PC-9 (cell line): Measurements from ENCODE around the gene TMEM123. TPM values are rescaled to one million over a fixed set of nuclear protein-coding genes. Genes with fewer than 3 reads are reported as not detected.

Experiments used
- BruUV-seq: library from RNA; stranded (reverse); fragments of 400-500 nt; replicated peaks from 2 replicates; lab custom pipeline; 2021; lab: Mats Ljungman, UMichigan
- CTCF ChIA-PET: fragments of 300-600 bp; sonication (Branson Sonifier 250); formaldehyde crosslinking; loops from one replicate; lab custom pipeline; 2022; ENCODE audit warnings: antibody characterized with exemption; lab: Charles Lee
- POLR2A ChIA-PET: fragments of 300-600 bp; sonication (Branson Sonifier 250); formaldehyde crosslinking; loops from one replicate; lab custom pipeline; 2022; ENCODE audit warnings: antibody characterized with exemption; ENCODE audit not compliant: unreplicated experiment; lab: Charles Lee
- DNase-seq, 2 experiments: peaks; one replicate each; pipeline versions ENCODE4 v3.0.0 to v3.0.0-alpha.2; 2015 to 2022; ENCODE audit warnings: mixed read lengths in 1 of 2
- H2AFZ ChIP-seq: fragments of 200-600 bp; sonication (generic); 2 replicates; pipeline ENCODE4 v1.8.1; 2017; ENCODE audit warnings: antibody characterized with exemption
- H3F3A ChIP-seq: fragments of 200-600 bp; sonication (generic); 2 replicates; pipeline ENCODE4 v1.8.1; 2017; ENCODE audit warnings: antibody characterized with exemption, mild to moderate bottlenecking, low read depth; ENCODE audit not compliant: insufficient read depth
- H3K27ac ChIP-seq: fragments of 200-600 bp; sonication (generic); 2 replicates; pipeline ENCODE4 v1.6.1; 2016; ENCODE audit warnings: mixed run types
- H3K27me3 ChIP-seq: fragments of 200-600 bp; sonication (generic); 2 replicates; pipeline ENCODE4 v1.6.1; 2016; ENCODE audit warnings: low read depth, mixed run types; ENCODE audit not compliant: insufficient read depth
- H3K36me3 ChIP-seq: fragments of 200-600 bp; sonication (generic); 2 replicates; pipeline ENCODE4 v1.6.1; 2016; ENCODE audit warnings: low read depth, mixed run types
- H3K4me1 ChIP-seq: fragments of 200-600 bp; sonication (generic); replicated peaks from 2 replicates; pipeline ENCODE4 v1.6.1; 2016; ENCODE audit warnings: mixed run types; ENCODE audit not compliant: insufficient read depth
- H3K4me2 ChIP-seq: fragments of 200-600 bp; sonication (generic); 2 replicates; pipeline ENCODE4 v1.6.1; 2017; ENCODE audit warnings: mixed run types
- H3K4me3 ChIP-seq: fragments of 200-600 bp; sonication (generic); 2 replicates; pipeline ENCODE4 v1.6.1; 2016; ENCODE audit warnings: mixed run types
- H3K79me2 ChIP-seq: fragments of 200-600 bp; sonication (generic); 2 replicates; pipeline ENCODE4 v1.6.1; 2017; ENCODE audit warnings: low read depth, mixed run types
- H3K9me2 ChIP-seq: fragments of 200-600 bp; sonication (generic); 2 replicates; pipeline ENCODE4 v1.8.1; 2017; ENCODE audit warnings: mild to moderate bottlenecking; ENCODE audit not compliant: insufficient read depth
- H3K9me3 ChIP-seq: fragments of 200-600 bp; sonication (generic); 2 replicates; pipeline ENCODE4 v1.8.1; 2016; ENCODE audit warnings: low read depth; ENCODE audit not compliant: insufficient read depth
- H4K20me1 ChIP-seq: fragments of 200-600 bp; sonication (generic); 2 replicates; pipeline ENCODE4 v1.8.1; 2017; ENCODE audit not compliant: insufficient read depth
- CTCF ChIP-seq: fragments of 200-600 bp; sonication (generic); conservative IDR thresholded peaks from 2 replicates; pipeline ENCODE4 v1.6.1; 2017; ENCODE audit warnings: mixed run types, antibody characterized with exemption, mild to moderate bottlenecking, moderate library complexity
- EZH2 ChIP-seq: fragments of 200-600 bp; sonication (generic); IDR thresholded peaks from 2 replicates; pipeline ENCODE4 v1.8.0; 2017; ENCODE audit warnings: antibody characterized with exemption, low read depth
- intact Hi-C: fragments of 100-400 bp; cut with micrococcal nuclease; formaldehyde crosslinking; loops from one replicate; pipeline ENCODE4 v1.10.0; 2022; ENCODE audit not compliant: unreplicated experiment
- total RNA-seq: library from RNA; stranded (reverse); gene quantifications from 2 replicates; pipeline ENCODE4 v1.2.3, GENCODE V29; 2021

The TMEM123 gene
- total RNA-seq, 1 experiment from 2014 or later, result 201 TPM

- H3K4me3 ChIP-seq, result peak overlapping the region; percentile 88
- H3K9me2 ChIP-seq, result no peaks in the 10 kb centered on the region
- H3K9me3 ChIP-seq, result no peaks in the 10 kb centered on the region
- intact Hi-C loops, result loop anchor here (2.0 to 5.0 kb wide), 3 partner anchors 45 to 162 kb away; no protein-coding TSS in a partner anchor
- H3K79me2 ChIP-seq, result peaks cover 81% of the 10 kb centered on the region
- peaks cover 20% of the 10 kb centered on the region for H4K20me1 ChIP-seq
- peaks cover 38% of the 10 kb centered on the region for H3K36me3 ChIP-seq
- H3K4me2 ChIP-seq, result peak overlapping the region; percentile 93
- TF ChIP-seq EZH2 (no peak), CTCF (no peak)
- H3K27me3 ChIP-seq, result no peaks in the 10 kb centered on the region
- BruUV-seq, result no TSS peak
- H2AFZ ChIP-seq, result no peak overlapping the region
- ChIA-PET CTCF (interaction anchor here (0.6 kb wide), 1 partner anchor 83 kb away, joined by 5 read pairs; no protein-coding TSS in a partner anchor), POLR2A (interaction anchor here (0.6 kb wide), 1 partner anchor 102 kb away, joined by 6 read pairs; no protein-coding TSS in a partner anchor)
- DNase-seq, result no peak
- H3K27ac ChIP-seq, result no peak overlapping the region
- H3K4me1 ChIP-seq, result peaks cover 42% of the 10 kb centered on the region
- H3F3A ChIP-seq, result peaks cover 29% of the 10 kb centered on the region
Measured at GRCh38 chr11:102449651-102450570, 2.7 kb downstream of the TMEM123 start.

GRCh38 chr11:102448869-102449224, 3.7 kb downstream of the TMEM123 start:
- no peak overlapping the region for H3K27ac ChIP-seq
- H3K4me2 ChIP-seq, result peak overlapping the region; percentile 93
- H4K20me1 ChIP-seq, result peaks cover 20% of the 10 kb centered on the region
- H3K79me2 ChIP-seq, result peaks cover 92% of the 10 kb centered on the region
- H3K36me3 ChIP-seq, result peaks cover 45% of the 10 kb centered on the region
- intact Hi-C loops, result no loop called here
- no peaks in the 10 kb centered on the region for H3K9me2 ChIP-seq
- CTCF ChIA-PET, result no interaction called here
- H3K4me3 ChIP-seq, result no peak overlapping the region
- POLR2A ChIA-PET, result no interaction called here
- H3K4me1 ChIP-seq, result peaks cover 31% of the 10 kb centered on the region
- H3K9me3 ChIP-seq, result no peaks in the 10 kb centered on the region
- H2AFZ ChIP-seq, result no peak overlapping the region
- DNase-seq, result no peak
- no peaks in the 10 kb centered on the region for H3K27me3 ChIP-seq
- BruUV-seq, result no TSS peak
- TF ChIP-seq CTCF (no peak), EZH2 (no peak)
- H3F3A ChIP-seq, result peaks cover 25% of the 10 kb centered on the region

- Histone ChIP-seq H3F3A (peaks cover 20% of the 10 kb centered on the region), H4K20me1 (peaks cover 20% of the 10 kb centered on the region), H3K9me2 (no peaks in the 10 kb centered on the region), H3K4me3 (no peak overlapping the region), H2AFZ (no peak overlapping the region), H3K4me1 (peaks cover 25% of the 10 kb centered on the region), H3K36me3 (peaks cover 49% of the 10 kb centered on the region), H3K9me3 (no peaks in the 10 kb centered on the region), H3K4me2 (no peak overlapping the region), H3K27ac (no peak overlapping the region; the same call in 1 of the 2 replicates), H3K27me3 (no peaks in the 10 kb centered on the region), H3K79me2 (peaks cover 98% of the 10 kb centered on the region)
- intact Hi-C loops, result no loop called here
- no TSS peak for BruUV-seq
- CTCF ChIA-PET, result no interaction called here
- no peak for DNase-seq
- POLR2A ChIA-PET, result no interaction called here
- TF ChIP-seq EZH2 (no peak), CTCF (no peak)
Measured at GRCh38 chr11:102447941-102448868, 4.4 kb downstream of the TMEM123 start.
